Measurements from ENCODE around the gene TMEM39A. TPM values are rescaled to one million over a fixed set of nuclear protein-coding genes. Genes with fewer than 3 reads are reported as not detected.

Gene TMEM39A
- total RNA-seq, 1 experiment from 2014 or later: 28.4 TPM

DNA sequence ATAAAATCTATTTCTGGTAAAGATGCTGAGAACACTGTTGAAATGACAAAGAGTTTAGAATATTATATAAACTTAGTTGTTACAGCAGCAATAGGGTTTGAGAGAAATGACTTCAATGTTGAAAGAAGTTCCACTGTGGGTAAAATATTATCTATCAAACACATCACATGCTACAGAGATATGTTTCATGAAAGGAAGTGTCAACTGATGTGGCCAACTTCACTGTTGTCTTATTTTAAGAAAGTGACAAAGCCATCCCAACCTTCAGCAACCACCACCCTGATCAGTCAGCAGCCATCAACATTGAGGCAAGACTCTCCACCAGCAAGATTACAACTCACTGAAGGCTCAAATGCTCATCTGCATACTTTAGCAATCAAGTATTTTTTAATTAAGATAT, 20.2 kb downstream of the TMEM39A start:
- H3K36me3 ChIP-seq (ENCODE audit: insufficient read depth, low read length): peaks cover 54% of the 10 kb centered on the region
- H2AFZ ChIP-seq (ENCODE audit: low read length): no peak overlapping the region
- H3K9me3 ChIP-seq (ENCODE audit: low read length): no peaks in the 10 kb centered on the region
- no peaks in the 10 kb centered on the region for H3K4me1 ChIP-seq (ENCODE audit: low read length)
- H3K9ac ChIP-seq (ENCODE audit: low read length): no peak overlapping the region
- H3K79me2 ChIP-seq (ENCODE audit: low read length): peaks cover 8% of the 10 kb centered on the region; the same call in 1 of the 2 replicates
- no peak for DNase-seq
- no peak overlapping the region for H3K4me3 ChIP-seq (ENCODE audit: low read length)
- H3K9me2 ChIP-seq (replicated peaks; ENCODE audit: insufficient read depth, low read length): no peaks in the 10 kb centered on the region
- no peak overlapping the region for H3K4me2 ChIP-seq (ENCODE audit: low read depth, low read length, poor library complexity, severe bottlenecking)
- no peaks in the 10 kb centered on the region for H3K27me3 ChIP-seq (ENCODE audit: low read length)
- H3K27ac ChIP-seq (ENCODE audit: low read length): no peak overlapping the region
- no peaks in the 10 kb centered on the region for H4K20me1 ChIP-seq (ENCODE audit: insufficient read depth, low read depth, low read length)

- DNase-seq: no peak
- Histone ChIP-seq H3K9ac (ENCODE audit: low read length) (no peak overlapping the region), H3K27me3 (ENCODE audit: low read length) (no peaks in the 10 kb centered on the region), H3K4me3 (ENCODE audit: low read length) (no peak overlapping the region), H3K4me2 (ENCODE audit: low read depth, low read length, poor library complexity, severe bottlenecking) (no peak overlapping the region), H3K36me3 (ENCODE audit: insufficient read depth, low read length) (peaks cover 69% of the 10 kb centered on the region), H3K27ac (ENCODE audit: low read length) (no peak overlapping the region), H3K4me1 (ENCODE audit: low read length) (no peaks in the 10 kb centered on the region), H2AFZ (ENCODE audit: low read length) (no peak overlapping the region), H3K9me3 (ENCODE audit: low read length) (no peaks in the 10 kb centered on the region), H3K9me2 (replicated peaks; ENCODE audit: insufficient read depth, low read length) (no peaks in the 10 kb centered on the region), H4K20me1 (ENCODE audit: insufficient read depth, low read depth, low read length) (no peaks in the 10 kb centered on the region), H3K79me2 (ENCODE audit: low read length) (peaks cover 3% of the 10 kb centered on the region; the same call in 1 of the 2 replicates)
Measured at GRCh38 chr3:119437691-119438258, 25.6 kb downstream of the TMEM39A start.

- Histone ChIP-seq H3K36me3 (ENCODE audit: insufficient read depth, low read length) (peaks cover 69% of the 10 kb centered on the region), H3K4me2 (ENCODE audit: low read depth, low read length, poor library complexity, severe bottlenecking) (no peak overlapping the region), H3K4me3 (ENCODE audit: low read length) (no peak overlapping the region), H3K9me3 (ENCODE audit: low read length) (no peaks in the 10 kb centered on the region), H2AFZ (ENCODE audit: low read length) (no peak overlapping the region), H3K27ac (ENCODE audit: low read length) (no peak overlapping the region), H3K9ac (ENCODE audit: low read length) (no peak overlapping the region), H3K79me2 (ENCODE audit: low read length) (peaks cover 3% of the 10 kb centered on the region; the same call in 1 of the 2 replicates), H3K9me2 (replicated peaks; ENCODE audit: insufficient read depth, low read length) (no peaks in the 10 kb centered on the region), H4K20me1 (ENCODE audit: insufficient read depth, low read depth, low read length) (no peaks in the 10 kb centered on the region), H3K27me3 (ENCODE audit: low read length) (no peaks in the 10 kb centered on the region), H3K4me1 (ENCODE audit: low read length) (no peaks in the 10 kb centered on the region)
- DNase-seq: no peak
Measured at GRCh38 chr3:119436977-119437376, 26.4 kb downstream of the TMEM39A start.

DNA sequence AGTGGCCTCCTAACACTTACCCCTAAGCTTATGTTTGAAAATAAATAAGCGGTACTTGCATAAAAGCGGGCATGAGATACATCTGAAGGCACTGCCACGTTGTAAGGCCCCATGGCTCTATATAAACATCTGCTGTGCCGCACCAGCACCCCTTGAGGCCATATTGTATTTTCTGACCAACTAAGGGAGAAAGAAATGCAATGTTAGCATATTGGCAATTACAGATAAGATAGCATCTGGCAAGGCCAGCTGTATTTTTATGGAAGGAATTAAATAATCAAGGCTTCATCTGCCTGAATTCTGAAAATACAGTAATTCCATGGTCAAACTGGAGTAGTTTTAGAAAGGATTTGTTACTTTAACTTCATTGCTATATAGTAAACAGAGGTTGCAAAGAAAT, 28.7 kb downstream of the TMEM39A start:
- Histone ChIP-seq H3K9me2 (replicated peaks; ENCODE audit: insufficient read depth, low read length) (no peaks in the 10 kb centered on the region), H3K9me3 (ENCODE audit: low read length) (no peaks in the 10 kb centered on the region; the same call in 1 of the 2 replicates), H3K4me3 (ENCODE audit: low read length) (no peak overlapping the region)

DNA sequence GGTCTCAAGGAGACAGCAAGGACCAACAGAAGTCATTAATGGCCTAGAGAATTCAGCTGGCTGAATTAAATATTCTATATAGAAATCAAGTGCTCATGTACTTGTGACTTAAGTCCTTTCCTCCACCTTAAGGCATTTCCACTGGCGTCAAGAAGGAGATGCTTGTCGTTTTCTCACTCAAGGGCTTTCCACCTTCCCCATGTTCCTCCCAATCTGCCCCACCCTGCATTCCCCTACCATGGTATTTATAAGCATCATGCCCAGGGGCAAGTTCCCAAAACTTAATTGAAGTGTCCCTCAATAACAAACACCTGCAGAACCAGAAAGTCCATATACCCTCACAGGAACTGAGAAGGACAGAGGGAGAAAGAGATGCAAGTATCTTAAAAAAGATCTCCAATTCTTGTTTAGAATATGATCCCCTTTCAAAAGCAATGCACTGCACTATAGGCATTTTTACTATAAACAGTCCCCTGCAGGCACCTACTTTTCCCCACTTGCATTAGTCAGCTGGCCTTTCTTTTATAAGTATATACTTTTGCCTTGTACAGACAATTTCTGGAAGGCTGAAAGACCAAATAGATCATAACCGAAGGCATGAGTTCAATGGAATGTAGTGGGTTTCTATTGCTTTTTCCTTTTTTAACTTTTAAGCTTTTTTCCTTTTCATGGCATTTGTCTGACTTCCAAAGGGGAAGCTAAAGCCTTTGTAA, 29.6 kb downstream of the TMEM39A start:
- H3K36me3 ChIP-seq (ENCODE audit: insufficient read depth, low read length): peaks cover 90% of the 10 kb centered on the region
- H2AFZ ChIP-seq (ENCODE audit: low read length): no peak overlapping the region
- no peaks in the 10 kb centered on the region for H3K9me2 ChIP-seq (replicated peaks; ENCODE audit: insufficient read depth, low read length)
- no peak overlapping the region for H3K4me3 ChIP-seq (ENCODE audit: low read length)
- no peak overlapping the region for H3K9ac ChIP-seq (ENCODE audit: low read length)
- H3K4me2 ChIP-seq (ENCODE audit: low read depth, low read length, poor library complexity, severe bottlenecking): no peak overlapping the region
- H3K4me1 ChIP-seq (ENCODE audit: low read length): no peaks in the 10 kb centered on the region
- H3K9me3 ChIP-seq (ENCODE audit: low read length): peaks cover 6% of the 10 kb centered on the region
- H4K20me1 ChIP-seq (ENCODE audit: insufficient read depth, low read depth, low read length): no peaks in the 10 kb centered on the region
- H3K27me3 ChIP-seq (ENCODE audit: low read length): no peaks in the 10 kb centered on the region
- no peak for DNase-seq
- H3K27ac ChIP-seq (ENCODE audit: low read length): no peak overlapping the region
- H3K79me2 ChIP-seq (ENCODE audit: low read length): no peaks in the 10 kb centered on the region

More for the DNA sequence above, 28.7 kb downstream of the TMEM39A start:
- Histone ChIP-seq H3K79me2 (ENCODE audit: low read length) (no peaks in the 10 kb centered on the region), H3K4me2 (ENCODE audit: low read depth, low read length, poor library complexity, severe bottlenecking) (no peak overlapping the region), H3K9ac (ENCODE audit: low read length) (no peak overlapping the region), H4K20me1 (ENCODE audit: insufficient read depth, low read depth, low read length) (no peaks in the 10 kb centered on the region), H3K27me3 (ENCODE audit: low read length) (no peaks in the 10 kb centered on the region), H3K27ac (ENCODE audit: low read length) (no peak overlapping the region), H3K4me1 (ENCODE audit: low read length) (no peaks in the 10 kb centered on the region), H3K36me3 (ENCODE audit: insufficient read depth, low read length) (peaks cover 85% of the 10 kb centered on the region), H2AFZ (ENCODE audit: low read length) (no peak overlapping the region)
- no peak for DNase-seq

DNA sequence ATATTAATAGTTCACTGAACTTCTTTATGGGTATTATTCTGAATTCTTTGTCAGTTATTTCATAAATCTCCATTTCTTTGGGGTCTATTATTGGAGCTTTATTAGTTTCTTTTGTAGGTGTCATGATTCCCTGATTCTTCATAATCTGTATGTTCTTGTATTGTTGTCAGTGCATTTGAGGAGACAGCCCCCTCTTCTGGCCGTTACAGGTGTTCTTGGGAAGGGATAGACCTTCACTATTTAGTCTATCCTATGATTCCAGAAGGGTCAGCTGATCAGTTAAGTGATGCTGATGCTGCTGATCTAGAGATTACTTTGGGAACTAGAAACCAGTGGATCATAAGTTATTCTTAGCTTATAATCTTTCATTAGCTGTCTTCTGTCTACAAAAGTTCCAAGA, 34.9 kb downstream of the TMEM39A start:
- H3K9me2 ChIP-seq (replicated peaks; ENCODE audit: insufficient read depth, low read length): no peaks in the 10 kb centered on the region
- no peak overlapping the region for H3K9ac ChIP-seq (ENCODE audit: low read length)
- no peak for DNase-seq
- H3K27me3 ChIP-seq (ENCODE audit: low read length): no peaks in the 10 kb centered on the region; the same call in 1 of the 2 replicates
- H4K20me1 ChIP-seq (ENCODE audit: insufficient read depth, low read depth, low read length): no peaks in the 10 kb centered on the region
- peaks cover 18% of the 10 kb centered on the region for H3K9me3 ChIP-seq (ENCODE audit: low read length)
- no peak overlapping the region for H3K4me2 ChIP-seq (ENCODE audit: low read depth, low read length, poor library complexity, severe bottlenecking)
- H2AFZ ChIP-seq (ENCODE audit: low read length): no peak overlapping the region
- no peaks in the 10 kb centered on the region for H3K4me1 ChIP-seq (ENCODE audit: low read length)
- no peak overlapping the region for H3K4me3 ChIP-seq (ENCODE audit: low read length)
- no peak overlapping the region for H3K27ac ChIP-seq (ENCODE audit: low read length)
- H3K79me2 ChIP-seq (ENCODE audit: low read length): no peaks in the 10 kb centered on the region
- peaks cover 47% of the 10 kb centered on the region for H3K36me3 ChIP-seq (ENCODE audit: insufficient read depth, low read length)

DNA sequence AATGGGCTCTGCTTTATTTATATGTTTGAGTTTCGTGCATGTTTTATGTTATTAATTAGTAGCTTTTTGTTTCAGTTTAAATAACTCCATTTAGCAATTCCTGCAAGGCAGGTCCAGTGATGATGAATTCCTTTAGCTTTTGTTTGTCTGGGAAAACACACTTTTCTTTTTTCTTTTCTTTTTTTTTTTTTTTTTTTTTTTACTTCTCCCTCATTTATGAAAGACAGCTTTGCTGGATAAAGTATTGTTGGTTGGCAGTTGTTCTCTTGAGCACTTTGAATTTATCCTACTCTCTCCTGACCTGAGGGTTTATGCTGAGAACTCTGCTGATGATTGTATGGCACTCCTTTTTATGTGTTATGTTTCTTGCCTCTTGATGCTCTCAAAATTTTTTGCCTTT, 35.7 kb downstream of the TMEM39A start:
- no peaks in the 10 kb centered on the region for H3K4me1 ChIP-seq (ENCODE audit: low read length)
- no peaks in the 10 kb centered on the region for H3K79me2 ChIP-seq (ENCODE audit: low read length)
- no peak overlapping the region for H3K4me3 ChIP-seq (ENCODE audit: low read length)
- H2AFZ ChIP-seq (ENCODE audit: low read length): no peak overlapping the region
- peaks cover 39% of the 10 kb centered on the region for H3K36me3 ChIP-seq (ENCODE audit: insufficient read depth, low read length)
- no peak overlapping the region for H3K9ac ChIP-seq (ENCODE audit: low read length)
- no peaks in the 10 kb centered on the region for H3K9me2 ChIP-seq (replicated peaks; ENCODE audit: insufficient read depth, low read length)
- no peaks in the 10 kb centered on the region; the same call in 1 of the 2 replicates for H3K27me3 ChIP-seq (ENCODE audit: low read length)
- H3K4me2 ChIP-seq (ENCODE audit: low read depth, low read length, poor library complexity, severe bottlenecking): no peak overlapping the region
- DNase-seq: no peak
- peaks cover 18% of the 10 kb centered on the region for H3K9me3 ChIP-seq (ENCODE audit: low read length)
- H4K20me1 ChIP-seq (ENCODE audit: insufficient read depth, low read depth, low read length): no peaks in the 10 kb centered on the region
- H3K27ac ChIP-seq (ENCODE audit: low read length): no peak overlapping the region

GRCh38 chr3:119420196-119420595, 43.2 kb downstream of the TMEM39A start:
- no peak for DNase-seq
- no peak overlapping the region for H3K9ac ChIP-seq (ENCODE audit: low read length)

More at GRCh38 chr3:119420196-119420595, 43.2 kb downstream of the TMEM39A start:
- no peaks in the 10 kb centered on the region for H3K9me3 ChIP-seq (ENCODE audit: low read length)
- no peaks in the 10 kb centered on the region for H4K20me1 ChIP-seq (ENCODE audit: insufficient read depth, low read depth, low read length)
- no peak overlapping the region for H3K4me2 ChIP-seq (ENCODE audit: low read depth, low read length, poor library complexity, severe bottlenecking)
- no peak overlapping the region for H3K27ac ChIP-seq (ENCODE audit: low read length)
- peaks cover 3% of the 10 kb centered on the region; the same call in 1 of the 2 replicates for H3K4me1 ChIP-seq (ENCODE audit: low read length)
- no peaks in the 10 kb centered on the region for H3K36me3 ChIP-seq (ENCODE audit: insufficient read depth, low read length)
- H3K9me2 ChIP-seq (replicated peaks; ENCODE audit: insufficient read depth, low read length): no peaks in the 10 kb centered on the region
- H3K79me2 ChIP-seq (ENCODE audit: low read length): no peaks in the 10 kb centered on the region
- no peak overlapping the region for H2AFZ ChIP-seq (ENCODE audit: low read length)
- H3K4me3 ChIP-seq (ENCODE audit: low read length): no peak overlapping the region
- no peaks in the 10 kb centered on the region for H3K27me3 ChIP-seq (ENCODE audit: low read length)

Data from Karpas-422 (cell line).